T-helper 22 cell (primary cell): ENCODE results near the gene ANXA7.
"Not testable (repeated sequence)": the region's sequence is repeated elsewhere in the genome, so short reads cannot be mapped to it uniquely, and the experiment has no call there.

Experiments used
- DNase-seq: peaks from one replicate; pipeline ENCODE4 v3.0.0-alpha.2; 2020; ENCODE audit warnings: low read depth

The ANXA7 gene

GRCh38 chr10:73338801-73339368 is 75.0 kb downstream of the ANXA7 start:
- DNase-seq = no peak

GRCh38 chr10:73333202-73333601 is 80.7 kb downstream of the ANXA7 start:
- DNase-seq = no peak

- no peak for DNase-seq
Measured at GRCh38 chr10:73332379-73332778, 81.5 kb downstream of the ANXA7 start.

- DNase-seq = not testable (repeated sequence)
Measured at GRCh38 chr10:73328523-73328922, 85.3 kb downstream of the ANXA7 start.

- DNase-seq = not testable (repeated sequence)
Measured at GRCh38 chr10:73325290-73325689, 88.6 kb downstream of the ANXA7 start.
